NCI-H345 (cell line): ENCODE measurements around the gene TIRAP.

Source experiments
- DNase-seq: peaks from one replicate; lab custom pipeline; 2025; lab: John Stamatoyannopoulos, UW

Gene TIRAP

DNA sequence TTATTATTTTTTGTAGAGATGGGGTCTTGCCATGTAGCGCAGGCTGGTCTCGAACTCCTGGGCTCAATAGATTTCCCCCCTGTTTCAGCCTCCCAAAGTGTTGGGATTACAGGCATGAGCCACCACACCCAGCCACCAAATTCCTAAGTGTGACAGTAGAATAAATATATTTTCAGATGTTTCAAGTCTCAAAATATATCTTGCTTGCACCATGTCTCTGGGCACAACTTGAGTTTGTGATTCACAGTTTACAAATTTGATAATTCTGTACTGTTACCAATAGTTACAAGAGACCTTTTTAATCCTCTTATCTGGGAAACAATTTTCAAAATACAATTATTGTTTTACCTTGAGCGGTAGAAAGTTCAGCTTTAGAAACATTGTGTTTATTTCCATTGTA lies 40.1 kb downstream of the TIRAP start:
- DNase-seq = no peak

DNA sequence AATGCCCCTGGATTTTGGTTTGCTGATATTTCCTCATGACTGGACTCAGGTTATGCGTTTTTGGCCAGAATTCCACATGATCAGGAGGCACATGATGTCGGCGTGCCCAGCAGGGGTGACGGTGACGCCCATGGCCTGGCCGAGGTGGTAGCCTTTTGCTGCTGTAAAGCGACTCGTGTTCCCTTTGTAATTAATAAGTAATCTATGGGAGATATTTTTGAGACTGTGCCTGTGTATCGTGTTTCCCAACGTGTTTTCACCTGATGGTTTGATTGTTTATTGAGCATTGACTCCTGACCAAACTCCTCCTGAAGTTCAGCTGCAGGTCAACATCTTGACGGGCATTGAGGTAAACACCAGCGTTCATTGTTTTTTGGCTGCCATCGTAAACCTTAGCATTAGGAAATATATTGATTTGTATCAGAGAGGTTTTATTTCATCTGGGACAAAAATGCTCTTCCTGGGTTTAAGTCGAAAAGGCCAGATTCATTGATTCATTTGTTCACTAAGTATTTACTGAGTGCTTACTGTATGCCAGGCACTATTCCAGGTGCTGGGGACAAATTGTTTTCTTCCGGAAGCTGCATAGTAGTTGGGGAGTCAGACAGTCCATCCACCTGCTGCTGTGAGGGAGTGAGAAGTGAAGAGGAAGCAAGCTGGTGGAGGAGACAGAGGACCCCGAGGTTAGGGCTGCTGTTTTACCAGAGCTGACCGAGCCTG lies 44.5 kb downstream of the TIRAP start:
- no peak for DNase-seq

DNA sequence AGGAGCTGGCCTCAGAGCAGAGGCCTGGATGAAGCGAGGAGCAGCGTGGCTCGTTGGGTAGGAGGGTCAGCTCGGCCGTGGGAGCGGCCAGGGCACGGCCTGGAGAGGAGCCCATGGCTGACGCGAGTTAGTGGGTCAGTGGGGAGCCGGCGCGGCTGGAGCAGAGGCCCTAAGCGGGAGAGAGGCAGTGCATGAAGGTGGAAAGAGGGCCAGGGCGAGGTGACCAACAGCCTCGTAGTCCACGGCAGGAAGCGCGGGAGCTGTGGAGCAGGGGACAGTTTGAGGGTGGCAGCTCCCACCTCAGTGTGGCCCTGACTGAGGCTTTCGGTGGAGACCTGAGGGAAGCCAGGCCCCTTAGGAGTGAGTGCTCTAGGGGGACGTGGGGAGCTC lies 45.1 kb downstream of the TIRAP start:
- DNase-seq = no peak

DNA sequence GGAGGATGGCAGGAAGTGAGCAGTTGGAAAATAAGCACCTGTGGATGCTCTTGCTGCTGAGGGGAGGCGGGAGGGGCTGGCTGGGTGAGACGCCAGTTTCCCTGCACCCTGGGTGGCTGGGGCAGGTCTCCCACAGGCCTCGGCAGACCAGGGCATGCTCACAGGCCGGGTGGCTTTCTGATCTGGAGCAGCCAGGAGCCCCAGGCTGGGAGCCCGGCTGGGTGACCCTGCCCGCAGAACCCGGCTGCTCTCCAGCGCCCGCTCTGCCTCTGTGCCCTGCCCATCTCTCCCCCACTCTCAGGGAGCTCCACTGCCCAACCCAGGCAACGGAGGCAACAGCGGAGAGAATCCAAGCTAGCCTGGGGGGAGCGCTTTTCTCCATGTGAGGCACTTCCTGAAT lies 45.6 kb downstream of the TIRAP start:
- DNase-seq = no peak

DNA sequence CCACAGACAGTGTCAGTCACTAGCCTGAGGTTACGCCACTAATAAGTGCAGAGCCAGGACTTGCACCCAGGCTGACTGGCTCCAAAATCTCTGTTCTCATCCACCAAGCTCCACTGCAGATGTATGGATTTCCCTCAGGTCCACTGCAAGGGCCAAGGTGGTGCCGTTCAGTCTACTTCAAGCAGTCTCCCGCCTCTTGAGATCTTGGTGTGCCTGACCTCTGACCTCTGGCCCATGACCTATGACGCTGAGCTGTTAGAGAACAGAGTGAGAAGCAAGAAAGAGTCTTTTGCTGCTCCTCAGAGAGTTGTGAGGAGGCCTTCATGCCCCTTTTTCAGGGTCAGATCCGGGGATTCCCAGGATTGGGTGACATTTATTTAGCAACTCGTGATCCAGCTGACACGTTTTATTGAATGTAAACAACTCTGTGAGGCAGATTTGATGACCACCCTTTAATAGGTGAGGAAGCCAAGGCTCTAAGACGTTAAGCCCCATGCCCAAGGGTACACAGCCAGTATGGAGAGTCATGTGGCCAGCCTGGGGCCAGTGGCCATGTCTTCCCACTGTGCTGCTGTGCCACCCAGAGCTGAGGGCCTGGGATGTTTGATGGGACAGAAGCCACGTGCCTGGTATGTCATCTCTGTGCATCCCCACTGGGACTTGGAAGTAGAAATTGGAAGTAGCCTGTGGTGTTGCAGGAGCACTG lies 46.2 kb downstream of the TIRAP start:
- no peak for DNase-seq

DNA sequence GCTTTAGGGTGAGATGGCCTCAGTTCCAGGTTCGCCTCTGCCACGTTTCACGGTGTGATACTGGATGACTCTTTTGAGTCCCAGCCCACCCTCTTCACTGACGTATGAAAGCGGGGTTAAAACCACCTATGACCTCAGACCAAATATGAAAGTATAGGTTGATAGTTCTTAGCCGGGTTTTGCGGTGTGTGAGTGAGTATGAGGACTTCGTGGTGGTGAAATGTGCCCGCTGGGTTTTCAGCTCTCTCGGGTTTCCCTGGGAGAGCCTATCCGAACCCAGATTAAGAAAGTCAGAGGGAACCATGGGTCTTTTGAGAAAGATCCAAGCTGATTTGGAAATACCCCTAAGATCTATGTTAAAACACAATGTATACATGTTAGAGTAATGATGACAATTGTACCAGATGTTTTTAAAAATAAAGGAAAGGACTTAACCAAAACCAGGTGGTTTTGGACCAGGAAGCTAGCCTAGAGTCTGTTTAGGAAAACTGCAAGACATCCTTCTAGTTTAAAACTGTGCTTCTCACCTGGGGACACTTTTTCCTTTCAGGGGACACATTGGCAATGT lies 46.8 kb downstream of the TIRAP start:
- no peak for DNase-seq

DNA sequence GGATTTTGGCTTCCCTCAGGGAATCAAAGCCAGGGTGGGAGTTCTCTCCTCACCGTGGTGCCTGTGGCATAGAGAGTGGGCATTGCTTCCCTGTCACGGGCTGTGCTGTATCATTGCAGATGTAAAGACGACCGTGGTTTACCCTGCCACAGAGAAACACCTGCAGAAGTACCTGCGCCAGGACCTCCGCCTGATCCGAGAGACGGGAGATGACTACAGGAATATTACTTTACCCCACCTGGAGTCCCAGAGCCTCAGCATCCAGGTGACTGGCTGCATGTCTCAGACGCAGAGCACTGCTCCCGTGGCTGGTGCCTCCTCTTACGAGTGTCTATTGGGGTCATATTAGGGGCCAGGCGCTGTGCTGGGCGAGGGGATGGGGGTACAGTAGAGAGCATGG lies 48.4 kb downstream of the TIRAP start:
- DNase-seq = no peak

DNA sequence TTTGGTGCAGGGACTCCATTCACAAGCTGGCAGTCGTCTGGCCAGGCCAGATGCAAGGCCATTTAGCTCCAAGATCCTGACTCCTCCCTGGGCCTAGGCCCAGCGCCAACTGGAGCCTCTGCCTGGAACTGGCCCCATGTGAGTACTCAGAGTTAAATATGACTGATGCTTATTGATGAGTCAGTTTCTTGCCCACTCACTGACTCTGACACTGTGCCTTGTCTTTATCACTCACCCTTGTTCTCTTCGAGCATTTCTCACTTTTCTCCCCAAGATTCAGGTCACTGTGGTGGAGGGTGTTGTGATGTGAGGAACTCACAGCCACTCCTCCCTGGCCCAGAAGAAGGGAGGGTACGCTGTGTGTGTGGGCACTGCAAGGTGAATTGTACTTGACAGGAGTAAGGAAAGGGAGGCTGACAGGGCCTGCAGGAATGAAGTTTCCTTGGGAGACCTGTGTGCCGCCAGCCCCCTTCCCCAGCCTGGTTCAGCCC lies 49.4 kb downstream of the TIRAP start:
- no peak for DNase-seq

DNA sequence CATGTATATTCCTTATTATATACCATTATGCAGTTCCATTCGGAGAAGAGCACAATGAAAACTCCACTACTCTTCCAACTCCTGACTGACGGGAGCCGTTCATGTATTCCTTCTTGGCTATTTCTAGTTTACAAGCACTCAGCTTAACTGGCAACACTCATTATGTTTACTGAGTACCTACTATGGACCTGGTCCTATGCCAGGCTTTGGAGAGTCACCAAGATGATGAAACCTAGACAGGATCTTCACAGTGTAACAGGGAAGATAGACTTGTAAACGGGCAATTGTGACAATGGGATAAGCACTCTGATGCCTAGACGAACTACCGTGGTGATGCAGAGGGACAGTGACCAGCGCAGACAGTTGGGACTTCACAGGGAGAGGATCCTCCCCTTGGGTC lies 50.2 kb downstream of the TIRAP start:
- no peak for DNase-seq

DNA sequence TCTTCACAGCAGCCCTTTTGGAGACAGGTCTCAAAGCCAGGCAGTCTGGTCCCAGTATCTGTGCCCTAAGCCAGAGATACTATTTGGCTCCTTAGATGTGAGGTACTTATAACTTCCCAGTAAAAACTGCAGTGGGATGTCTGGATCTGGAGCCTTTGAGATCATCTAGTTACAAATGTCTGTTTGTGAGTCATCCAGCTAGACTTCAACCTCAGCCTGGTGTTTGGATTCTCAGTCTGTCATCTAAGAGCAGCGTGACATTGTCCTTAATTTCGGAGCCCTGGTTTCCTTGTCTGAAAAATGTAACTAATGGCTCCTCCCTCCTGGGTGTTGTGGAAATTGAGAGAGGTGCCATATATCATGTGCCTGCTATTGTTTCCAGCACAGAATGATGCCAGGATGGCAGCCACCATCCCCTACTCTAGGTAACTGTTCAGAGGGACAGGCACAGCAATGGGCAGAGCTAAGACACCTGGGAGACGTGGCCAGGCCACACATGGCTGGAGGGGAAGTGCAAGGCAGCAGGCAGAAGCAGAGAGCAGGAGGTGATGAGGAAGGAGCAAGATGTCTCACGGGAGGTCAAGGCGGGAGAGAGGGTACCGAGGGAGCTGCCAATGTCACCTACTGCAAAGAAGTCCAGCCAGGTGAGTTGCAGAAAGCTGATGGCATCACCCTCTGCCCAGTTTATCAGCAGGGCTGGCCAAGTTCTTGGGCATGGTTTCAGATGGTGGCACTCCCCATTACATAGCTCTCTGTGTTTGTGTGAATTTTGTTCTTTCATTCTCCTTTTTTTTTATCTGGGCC lies 52.0 kb downstream of the TIRAP start:
- DNase-seq = no peak

DNA sequence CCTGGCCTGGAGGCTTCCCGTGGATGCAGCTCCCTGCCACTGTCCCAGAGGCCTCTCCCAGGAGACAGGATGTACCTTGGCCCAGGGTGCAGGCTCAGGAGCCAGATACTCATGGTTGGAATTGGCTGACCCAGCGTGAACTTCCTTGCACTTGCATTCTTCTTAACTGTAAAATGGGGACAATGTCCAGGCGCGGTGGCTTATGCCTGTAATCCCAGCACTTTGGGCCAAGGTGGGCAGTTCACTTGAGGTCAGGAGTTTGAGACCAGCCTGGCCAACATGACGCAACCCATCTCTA lies 52.5 kb downstream of the TIRAP start:
- no peak for DNase-seq

DNA sequence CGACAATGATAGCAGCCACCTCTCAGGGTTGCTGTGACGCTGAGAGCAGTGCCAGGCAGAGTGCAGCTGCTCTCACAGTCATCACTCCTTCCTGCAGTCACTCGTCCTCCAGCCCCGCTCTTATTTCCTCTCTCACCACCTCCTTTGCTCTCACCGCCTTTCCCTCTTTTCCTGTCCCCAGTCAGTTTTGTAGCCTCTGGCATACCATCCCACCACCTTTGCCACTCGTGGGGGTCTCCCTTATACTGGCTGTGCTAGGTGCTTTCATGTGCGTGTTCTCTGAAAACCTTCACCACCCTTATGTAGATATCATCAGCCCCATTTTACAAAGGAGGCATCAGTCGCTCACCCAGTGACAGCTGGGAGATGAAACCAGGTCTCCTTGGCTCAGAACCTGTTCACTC lies 53.2 kb downstream of the TIRAP start:
- no peak for DNase-seq

DNA sequence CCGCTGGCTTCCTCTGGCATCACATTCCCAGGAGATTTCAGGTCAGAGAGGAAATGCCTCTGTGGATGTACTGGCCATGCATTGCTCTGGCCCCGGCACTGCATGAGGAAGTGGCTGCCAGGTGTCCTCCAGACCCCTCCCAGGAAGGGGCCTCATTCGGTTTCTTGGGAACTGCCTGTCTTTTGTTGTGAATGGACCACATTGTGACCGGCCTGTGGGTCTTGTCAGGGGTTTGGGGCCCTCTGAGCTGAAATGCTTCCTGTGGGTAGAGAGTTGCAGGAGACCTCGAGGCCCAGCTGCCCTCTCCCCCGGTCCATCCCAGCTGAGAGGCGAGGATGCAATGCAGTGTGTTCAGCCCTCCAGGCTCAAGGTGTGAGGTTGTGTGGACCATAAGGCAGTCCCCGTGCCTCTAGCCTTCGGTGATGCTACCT lies 53.8 kb downstream of the TIRAP start:
- no peak for DNase-seq

DNA sequence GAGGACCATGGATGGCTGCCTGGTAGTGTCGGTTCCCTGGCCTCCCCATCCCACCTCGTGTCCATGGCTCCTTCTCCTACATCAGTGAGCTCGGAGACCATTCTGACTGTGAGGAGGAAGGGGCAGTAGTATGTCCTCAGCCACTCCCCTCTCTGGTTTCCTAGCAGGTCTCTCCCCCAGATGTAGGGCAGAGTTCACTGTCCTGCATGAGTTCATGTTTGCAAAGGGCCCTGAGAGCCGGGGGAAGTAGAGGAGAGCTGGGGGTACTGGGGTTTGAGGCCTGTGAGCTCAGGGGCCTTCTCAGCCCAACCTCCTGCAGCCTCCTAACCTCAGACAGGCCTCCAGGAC lies 54.2 kb downstream of the TIRAP start:
- DNase-seq = no peak

DNA sequence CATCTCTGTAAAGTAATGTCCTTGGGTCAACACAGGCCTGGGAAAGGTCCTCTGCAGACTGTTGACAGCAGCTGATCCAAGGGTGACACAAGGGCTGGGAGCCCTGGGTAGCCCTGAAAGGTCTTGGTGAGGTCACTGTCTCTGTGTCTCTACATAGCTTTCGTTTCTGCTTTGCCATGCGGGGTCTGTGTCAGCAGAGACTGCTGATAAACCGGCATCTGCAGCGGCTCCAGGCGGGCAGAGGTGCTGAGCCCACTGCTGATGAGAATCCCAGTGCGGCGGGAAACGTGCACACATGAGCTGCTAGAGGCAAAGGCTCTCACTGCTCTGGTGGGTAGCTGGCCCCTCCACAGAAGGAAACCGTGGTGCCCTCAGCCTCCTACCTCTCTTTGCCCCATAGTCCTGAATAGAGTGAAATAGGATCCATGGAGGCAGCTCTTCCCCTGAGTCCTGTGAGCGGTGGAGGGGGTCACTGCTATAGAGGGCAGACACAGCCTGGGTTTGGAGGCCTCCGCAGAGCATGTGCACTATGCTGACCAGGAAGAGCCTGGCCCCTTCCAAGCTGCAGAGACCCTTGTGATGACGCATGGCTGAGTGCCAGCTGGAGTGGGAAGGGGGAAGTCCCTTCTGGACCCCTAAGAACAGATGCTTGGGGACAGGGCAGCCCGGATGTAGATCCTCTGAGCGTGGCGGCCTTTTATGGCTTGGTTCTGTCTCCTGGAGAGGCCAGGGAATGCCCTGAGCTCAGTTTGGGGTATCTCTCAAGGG lies 54.8 kb downstream of the TIRAP start:
- no peak for DNase-seq

DNA sequence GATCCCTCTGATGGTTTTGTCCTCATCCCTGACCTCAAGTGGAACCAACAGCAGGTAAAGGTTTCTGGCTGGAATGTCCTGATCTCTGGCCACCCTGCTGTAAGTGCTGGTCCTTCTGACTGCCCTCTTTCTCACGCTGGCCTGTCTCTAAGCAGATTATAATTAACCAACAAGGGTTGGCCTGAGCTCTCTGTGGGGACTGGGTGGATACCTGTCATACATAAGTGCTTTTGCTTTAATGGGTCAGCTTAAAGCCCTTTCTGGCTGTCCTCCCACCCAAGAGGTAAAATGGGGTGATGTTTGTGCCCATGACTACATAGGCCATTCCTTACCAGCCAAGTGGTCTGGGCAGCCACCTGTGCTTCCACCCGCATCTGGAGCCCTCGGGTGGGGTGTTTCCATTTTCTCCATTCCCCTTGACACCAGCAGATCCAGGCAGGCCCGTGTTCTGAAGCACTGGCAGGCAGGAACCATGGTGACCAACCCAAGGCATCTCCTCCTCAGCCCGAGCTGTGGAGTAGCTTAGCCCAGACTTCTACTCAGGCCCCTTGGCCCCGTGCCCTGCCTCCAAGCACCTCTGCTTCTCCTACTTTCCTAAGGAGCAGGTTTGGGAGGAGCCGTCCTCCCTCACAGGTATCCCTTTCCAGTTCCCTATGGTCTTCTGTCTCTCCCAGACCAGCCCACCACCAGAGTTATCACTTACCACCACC lies 55.6 kb downstream of the TIRAP start:
- DNase-seq = no peak

DNA sequence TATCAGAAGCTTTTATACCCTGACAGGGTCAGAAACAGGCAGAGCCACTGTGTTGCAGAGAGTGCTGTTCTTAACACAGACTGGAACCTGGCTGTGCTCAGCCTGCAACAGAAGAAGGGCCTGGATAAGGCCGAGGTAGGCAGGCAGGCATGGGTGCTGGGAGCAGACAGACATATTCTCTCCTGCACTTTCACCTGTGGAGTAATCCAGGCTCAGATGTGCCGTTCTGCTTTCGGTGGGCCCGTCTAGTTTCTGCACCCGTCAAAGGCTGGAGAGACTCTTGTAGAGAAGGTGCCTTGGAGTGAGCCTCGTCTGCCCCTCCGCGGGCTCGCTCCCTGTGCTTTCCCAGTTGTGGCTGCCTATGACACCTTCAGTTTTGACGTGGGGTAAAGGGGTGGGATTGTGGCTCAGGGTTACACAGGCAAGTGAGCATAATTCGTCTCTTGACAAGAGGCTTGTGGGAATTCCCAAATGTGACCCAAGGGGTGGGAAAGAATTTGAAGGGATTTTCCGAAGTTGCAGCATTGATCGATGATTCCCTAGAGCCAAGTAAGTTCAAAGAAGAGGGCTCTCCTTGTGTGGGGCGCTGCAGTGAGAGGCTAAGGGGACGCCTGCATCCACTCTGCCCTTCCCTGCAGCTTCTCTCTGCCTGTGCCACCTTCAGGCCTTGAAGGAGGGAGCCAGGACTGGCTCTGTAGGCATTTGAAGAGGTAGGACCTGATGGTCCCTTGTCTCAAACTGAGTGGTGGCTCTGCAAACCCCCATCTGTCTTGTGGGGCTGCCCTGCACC lies 56.4 kb downstream of the TIRAP start:
- DNase-seq = no peak

DNA sequence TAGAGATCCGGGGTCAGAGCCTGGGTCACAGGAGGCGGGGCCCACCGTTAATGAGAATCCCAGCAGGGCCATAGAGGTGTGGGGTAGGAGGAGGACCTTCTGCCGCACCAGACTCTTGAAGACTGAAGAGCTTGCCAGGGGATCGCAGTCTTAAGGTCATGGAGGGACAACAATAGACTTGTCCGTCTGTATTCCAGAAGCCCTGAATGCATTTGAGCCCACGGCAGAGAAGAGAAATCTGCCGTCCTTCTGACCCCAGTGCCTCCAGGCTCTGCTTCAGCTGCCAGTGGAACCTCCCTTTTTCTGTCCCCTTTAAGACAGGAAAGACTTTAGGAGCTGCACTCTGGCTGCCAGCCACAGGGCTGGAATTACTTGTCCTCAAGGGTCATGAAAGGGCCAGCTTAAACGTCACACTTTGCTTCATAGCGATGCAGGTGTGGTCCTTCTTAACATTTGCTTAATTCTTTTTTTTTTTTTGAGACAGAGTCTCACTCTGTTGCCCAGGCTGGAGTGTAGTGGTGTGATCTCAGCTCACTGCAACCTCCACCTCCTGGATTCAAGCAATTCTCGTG lies 57.1 kb downstream of the TIRAP start:
- DNase-seq = no peak

DNA sequence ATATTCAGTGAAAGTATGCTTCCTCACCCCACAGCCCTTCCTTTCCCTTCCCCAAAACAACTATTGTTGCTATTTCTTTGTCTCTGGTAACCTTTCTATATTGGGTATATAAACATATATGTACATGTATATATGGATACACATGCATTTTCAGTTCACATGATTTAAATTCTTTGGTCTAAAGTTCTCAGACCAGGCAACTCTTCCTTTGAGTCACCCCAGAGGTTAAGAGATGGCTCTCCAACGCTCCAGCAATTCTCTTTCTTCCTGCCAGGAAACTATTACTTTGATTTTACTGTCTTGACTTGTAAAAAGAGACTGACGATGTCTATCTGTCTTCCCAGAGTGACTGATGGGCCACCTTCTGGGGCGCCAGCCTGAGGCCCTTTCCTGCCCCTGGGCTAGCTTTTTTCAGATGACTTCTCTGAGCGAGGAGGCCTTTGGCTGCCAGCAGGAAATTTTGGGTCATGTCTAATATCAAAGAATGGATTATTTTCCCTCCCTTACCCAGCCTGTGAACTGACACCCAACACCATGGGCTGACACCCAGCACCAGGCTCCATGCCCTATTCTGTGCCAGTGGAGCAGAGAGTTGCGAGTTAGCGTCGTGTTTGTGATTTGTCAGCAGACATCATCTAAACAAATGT lies 58.2 kb downstream of the TIRAP start:
- DNase-seq = no peak

DNA sequence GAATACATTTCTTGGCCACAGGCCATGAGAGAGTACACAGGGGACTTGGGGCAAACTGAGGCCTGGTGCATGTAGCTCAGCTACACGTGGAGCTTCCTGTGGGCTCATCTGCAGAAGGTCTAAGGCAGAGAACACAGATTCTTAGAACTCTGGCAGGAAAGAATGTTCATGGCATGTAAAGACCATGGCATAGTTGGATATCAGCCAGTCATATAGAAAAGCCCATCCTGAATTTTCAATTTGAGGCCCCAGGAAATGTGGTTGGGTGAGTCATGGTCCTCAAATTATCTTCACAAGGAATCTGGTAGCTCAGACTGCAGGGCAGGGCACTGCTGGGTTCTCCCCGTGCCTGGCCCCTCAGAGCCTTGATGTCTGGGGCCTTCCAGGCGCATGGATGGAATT lies 58.9 kb downstream of the TIRAP start:
- DNase-seq = no peak
